HG02588 (cell line): ENCODE measurements around the gene BAZ1B.
"Not testable (repeated sequence)": the region's sequence is repeated elsewhere in the genome, so short reads cannot be mapped to it uniquely, and the experiment has no call there.

Source experiments
- ATAC-seq: cut with Tn5 transposase; IDR thresholded peaks from one replicate; pipeline ENCODE4 v1.9.1; 2021; ENCODE audit warnings: mild to moderate bottlenecking, moderate library complexity; ENCODE audit not compliant: unreplicated experiment

The BAZ1B gene

DNA sequence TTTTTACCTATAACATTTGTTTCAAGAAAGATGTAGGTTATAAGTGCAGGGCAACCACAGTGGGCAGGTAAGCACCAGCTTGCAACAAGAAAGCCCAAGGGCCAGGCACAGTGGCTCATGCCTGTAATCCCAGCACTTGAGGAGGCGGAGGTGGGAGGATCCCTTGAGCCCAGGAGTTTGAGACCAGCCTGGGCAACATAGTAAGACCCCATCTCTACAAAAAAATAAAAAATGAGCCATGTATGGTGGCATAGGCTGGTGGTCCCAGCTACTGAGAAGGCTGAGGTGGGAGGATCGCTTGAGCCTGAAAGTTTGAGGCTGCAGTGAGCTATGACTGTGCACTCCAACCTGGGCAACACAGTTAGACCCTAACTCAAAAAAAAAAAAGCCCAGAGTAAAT is 22.6 kb upstream of the BAZ1B start:
- ATAC-seq: no peak

DNA sequence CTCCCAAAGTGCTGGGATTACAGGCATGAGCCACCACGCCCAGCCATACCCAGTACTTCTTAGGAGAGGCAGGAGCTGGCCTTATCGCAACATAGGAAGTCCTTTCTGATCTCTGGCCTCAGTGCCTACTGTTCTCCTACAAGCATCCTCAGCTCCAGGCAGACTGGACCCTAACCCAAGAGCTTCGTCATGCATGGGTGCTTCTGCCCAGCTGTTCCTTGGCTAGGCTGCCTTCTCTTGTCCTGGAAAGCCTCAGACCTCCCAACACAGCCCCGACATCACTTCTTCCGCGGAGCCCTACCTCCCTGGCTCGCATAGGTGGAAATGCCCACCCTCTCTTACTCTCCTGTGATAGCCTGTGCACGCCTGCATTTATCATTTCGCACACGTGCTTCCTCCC is 19.6 kb upstream of the BAZ1B start:
- no peak for ATAC-seq

DNA sequence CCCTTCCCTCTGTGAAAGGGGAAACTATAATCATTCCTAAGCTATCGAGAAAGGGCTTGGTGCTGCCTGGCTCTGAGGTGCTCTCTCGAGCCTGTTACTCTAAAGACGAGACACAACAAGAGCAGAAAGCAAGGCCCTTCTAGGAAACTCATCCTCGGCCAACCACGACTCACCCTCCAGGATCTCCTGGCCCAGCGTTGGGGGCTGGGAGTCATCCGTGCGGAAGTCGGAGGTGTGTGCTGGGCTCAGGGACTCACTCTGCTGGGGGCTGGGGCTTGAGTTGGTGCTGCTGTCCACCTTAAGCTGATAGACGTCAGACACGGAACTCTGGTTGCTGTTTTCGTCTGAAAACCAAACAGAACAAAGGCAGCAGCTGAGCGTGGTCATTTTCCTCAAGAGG is 17.6 kb upstream of the BAZ1B start:
- ATAC-seq: no peak

DNA sequence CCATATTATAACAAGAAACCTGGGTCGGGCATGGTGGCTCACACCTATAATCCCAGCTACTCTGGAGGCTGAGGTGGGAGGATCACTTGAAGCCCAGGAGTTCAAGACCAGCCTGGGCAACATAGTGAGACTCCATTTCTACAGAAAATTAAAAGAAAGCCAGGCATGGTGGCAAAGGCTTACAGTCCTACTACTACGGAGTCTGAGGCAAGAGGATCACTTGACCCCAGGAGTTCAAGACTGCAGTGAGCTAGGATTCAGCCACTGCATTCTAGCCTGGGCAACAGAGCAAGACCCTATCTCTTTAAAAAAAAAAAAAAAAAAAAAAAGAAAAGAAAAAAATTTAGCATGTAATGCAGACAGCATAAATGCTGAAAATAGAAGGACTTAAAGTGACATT is 16.4 kb upstream of the BAZ1B start:
- not testable (repeated sequence) for ATAC-seq

DNA sequence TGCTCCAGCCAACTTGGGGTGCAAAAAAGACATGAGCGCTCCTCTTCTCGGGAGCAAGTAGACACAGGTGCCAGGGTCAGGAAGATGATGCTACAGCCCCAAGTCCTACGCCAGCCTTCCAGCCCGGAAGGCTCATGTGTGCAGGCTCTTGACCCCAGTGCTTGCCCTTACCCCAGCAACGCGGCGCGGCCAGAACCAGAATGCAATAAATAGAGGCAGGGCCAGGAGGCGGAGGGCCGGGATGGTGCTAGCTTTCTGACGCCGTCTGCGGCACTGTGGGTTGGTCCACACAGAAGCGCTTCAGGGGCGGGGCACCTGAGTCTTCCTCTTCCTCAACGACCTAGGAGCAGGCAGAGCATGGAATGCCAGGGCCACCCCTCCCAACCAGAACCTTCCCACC is 15.0 kb upstream of the BAZ1B start:
- ATAC-seq: no peak

DNA sequence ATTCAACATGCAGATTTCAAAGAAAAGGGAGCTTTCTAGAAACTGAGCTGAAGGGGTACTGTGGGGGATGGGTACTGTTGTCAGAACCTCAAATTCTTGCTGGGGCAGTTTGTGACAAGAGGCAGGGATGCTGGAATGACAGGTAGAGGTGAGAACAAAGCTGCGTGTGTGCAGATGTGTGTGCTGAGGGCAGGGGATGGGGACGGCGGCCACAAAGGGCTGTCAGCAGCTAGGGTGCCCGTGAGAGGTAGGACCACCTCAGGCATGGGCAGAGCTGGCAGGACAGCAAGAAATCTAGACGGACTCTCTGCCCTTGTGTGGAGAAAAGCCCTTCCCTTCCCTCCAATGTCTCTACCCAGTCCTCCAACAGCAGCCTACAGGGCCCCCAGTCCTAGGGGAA is 14.4 kb upstream of the BAZ1B start:
- no peak for ATAC-seq

DNA sequence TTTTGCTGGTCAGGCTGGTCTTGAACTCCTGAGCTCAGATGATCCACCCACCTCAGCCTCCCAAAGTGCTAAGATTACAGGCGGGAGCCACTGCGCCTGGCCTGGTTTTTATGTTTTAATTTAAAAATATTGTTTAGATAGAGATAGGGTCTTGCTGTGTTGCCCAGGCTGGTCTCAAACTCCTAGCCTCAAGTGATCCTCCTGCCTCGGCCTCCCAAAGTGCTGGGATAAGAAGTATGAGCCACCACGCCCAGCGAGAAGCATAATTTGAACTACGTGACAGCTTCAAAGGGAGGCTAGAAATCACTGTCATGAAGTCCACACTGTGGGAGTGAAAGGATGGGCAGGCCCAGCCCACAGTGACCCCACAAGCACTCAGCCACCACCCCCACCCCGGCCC is 13.8 kb upstream of the BAZ1B start:
- not testable (repeated sequence) for ATAC-seq

DNA sequence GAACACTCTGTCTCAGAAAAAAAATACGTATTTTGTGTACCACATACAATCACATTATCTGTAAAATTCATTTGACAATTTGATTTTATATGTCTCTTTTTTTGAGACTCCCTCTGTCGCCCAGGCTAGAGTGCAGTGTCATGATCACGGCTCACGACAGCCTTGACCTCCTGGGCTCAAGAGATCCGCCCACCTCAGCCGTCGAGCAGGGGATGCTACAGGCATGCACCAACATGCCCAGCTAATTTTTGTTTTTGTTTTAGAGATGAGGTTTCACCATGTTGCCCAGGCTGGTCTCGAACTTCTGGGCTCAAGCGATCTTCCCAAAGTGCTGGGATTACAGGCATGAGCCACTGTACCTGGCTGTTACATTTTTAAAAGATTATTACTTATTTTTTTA is 11.6 kb upstream of the BAZ1B start:
- no peak for ATAC-seq

DNA sequence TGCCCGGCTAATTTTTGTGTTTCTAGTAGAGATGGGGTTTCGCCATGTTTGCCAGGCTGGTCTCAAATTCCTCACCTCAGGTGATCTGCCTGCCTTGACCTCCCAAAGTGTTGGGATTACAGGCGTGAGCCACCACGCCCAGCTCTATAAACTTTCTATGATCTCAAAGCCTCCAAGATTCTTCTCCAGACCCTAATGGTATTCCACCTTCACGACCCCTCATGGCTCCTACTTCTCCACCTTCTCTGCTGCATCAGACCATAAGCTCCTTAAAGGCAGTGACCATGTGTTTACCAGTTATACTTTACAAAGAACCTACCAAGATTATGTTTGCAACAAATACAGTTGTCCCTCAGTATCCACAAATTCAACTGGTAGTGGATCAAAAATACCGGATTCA is 10.1 kb upstream of the BAZ1B start:
- ATAC-seq: no peak

DNA sequence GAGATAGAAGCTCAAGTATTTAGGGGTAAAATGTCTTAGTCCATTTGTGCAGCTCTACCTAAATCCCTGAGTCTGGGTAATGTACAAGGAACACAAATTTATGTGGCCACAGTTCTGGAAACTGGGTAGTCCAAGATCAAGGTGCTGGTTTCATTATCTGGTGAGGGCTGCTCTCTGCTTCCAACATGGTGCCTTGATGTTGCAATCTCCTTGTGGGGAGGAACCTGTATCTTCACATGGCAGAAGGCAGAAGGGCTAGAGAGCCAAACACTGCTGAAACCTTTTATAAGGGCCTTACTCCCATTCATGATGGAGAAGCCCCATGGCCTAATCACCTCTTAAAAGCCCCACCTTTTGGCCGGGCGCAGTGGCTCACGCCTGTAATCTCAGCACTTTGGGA is 8.7 kb upstream of the BAZ1B start:
- no peak for ATAC-seq

DNA sequence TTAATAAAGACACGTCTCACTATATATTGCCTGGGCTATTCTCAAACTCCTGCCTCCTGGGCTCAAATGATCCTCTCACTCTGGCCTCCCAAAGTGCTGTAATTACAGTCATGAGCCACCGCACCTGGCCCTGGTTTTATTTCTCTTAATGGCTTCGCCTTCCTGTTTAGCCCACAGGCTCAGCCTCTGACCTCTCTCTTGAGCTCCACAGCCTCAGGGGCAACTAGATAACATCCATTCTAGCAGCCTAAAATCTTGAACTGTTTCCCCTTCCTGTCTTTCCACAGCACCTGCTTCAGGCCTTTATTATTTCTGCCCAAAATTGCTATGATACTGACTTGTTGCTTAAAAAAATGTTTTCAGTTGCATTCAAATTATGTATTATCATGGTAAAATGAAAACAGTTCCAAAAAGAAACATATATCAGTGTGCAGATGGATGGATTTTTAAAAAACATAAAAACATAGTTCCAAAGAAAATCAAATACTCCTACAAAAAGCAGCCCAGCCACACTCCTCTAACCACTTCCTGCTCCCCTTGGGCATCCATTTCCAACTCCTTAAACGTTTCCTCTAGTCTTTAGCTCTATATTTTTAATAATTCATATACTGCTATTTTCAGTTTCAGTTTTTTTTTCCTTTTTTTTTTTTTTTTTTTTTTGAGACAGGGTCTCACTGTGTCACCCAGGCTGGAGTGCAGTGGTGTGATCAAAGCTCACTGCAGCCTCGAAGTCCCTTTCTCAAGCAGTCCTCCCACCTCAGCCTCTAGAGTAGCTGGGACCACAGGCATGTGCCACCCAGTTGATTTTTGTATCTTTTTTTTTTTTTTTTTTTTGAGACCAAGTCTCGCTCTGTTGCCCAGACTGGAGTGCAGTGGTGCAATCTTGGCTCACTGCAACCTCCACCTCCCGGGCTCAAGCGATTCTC is 5.1 kb upstream of the BAZ1B start:
- no peak for ATAC-seq

DNA sequence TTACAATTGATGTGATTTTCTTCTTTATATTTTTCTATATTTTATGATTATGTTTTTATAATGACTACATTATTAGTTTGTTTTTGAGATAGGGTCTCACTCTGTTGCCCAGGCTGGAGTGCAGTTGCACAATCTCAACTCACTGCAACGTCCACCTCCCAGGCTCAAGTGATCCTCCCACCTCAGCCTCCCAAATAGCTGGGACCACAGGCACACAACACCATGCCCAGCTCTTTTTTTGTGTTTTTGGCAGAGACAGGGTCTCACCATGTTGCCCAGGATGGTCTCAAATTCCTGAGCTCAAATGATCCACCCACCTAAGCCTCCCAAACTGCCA is 4.0 kb upstream of the BAZ1B start:
- not testable (repeated sequence) for ATAC-seq

DNA sequence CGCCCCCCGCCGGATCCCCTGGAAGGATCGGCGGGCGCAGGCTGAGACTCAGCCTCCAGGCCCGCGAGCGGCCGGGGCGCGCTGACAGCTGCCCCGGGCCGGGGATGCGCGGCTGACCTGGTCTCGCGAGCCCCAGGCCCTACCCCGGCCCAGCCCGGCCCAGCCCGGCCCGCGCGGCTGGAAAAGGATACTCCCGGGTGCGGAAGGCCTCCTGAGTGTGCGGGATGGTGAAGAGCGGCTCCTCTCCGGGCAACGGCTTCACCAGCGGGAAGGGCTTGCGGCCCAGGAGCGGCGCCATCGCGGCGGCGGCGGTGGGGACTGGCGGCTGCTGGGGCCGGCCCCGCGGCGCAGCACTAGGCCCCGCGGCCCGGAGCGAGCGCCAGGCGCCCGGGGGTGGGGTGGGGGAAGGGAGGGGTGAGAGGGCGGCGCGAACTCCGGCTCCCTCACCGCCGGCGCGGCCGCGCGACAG is 423 bp downstream of the BAZ1B start:
- ATAC-seq: peak; percentile 44

DNA sequence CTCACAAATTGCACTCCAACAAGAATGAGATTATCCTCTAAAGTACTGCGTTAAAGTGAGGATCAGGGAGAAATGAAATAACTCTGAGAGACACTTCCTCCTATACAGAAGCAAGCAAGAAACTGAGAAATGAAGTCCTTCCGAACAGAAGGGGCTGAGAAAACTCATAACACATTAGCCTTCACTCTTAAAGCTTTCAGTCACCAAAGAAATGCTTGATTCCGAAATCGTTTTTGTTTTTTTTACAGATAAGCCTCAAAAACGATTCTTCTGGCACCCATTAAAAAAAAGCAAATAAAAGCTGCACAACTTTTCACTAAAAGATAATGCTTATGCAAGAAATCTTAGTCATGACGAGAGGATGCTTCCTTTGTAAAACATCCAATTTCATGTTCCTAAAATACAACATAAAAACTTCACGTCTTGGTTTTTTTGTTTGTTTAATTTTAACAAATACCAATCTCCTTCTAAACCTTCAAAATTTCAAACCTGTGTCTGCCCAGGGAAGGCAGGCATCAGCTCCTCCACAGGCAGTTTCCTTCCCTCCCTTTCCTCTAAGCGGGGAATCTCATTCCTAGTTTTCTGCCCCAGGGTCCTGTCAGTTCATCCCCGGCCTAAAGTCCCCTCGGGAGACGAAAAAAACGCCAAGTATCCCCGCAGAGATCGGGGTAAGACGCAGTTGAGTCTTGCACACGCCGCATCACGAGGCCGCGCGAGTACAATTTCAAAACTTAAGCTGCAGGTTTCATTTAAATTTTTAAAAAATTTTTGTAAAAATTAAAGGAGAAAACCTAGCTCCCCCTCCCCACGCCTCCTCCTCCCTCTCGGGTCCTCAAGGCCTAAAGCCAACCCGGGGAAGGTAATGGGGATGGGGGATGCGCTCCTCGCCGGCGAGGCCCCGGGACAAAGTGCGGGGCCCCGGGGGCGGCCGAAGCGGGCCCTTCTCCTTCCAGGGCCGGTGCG is 1.1 kb downstream of the BAZ1B start:
- peak; percentile 3 for ATAC-seq

DNA sequence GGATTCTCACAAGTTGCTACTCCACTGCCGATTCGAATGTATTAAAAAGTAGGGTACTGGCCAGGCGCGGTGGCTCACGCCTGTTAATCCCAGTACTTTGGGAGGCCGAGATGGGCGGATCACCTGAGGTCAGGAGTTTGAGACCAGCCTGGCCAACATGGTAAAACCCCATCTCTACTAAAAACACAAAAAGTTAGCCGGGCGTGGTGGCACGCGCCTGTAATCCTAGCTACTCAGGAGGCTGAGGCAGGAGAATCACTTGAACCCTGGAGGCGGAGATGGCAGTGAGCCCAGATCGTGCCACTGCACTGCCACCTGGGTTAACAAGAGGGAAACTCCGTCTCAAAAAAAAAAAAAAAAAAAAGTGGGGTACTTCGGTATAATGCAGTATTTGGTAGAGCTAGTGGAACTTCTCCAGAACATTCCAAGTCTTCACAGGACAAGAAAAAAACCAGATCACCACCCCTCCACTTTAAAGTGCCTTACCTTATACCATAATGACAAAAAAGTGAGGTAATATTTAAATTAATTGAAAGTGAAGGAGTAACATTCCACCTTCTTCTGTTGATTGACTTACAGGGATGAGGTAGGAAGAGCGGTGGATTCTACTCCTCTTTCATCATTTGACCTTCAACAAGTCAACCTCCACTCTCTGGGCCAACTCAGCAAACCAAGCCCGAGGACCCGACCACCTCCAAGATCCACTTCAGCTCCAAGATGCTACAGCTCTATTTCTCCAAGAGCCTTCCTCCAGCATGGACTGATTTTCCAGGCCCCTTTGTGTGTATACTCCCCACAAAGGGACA is 2.0 kb downstream of the BAZ1B start:
- ATAC-seq: no peak

DNA sequence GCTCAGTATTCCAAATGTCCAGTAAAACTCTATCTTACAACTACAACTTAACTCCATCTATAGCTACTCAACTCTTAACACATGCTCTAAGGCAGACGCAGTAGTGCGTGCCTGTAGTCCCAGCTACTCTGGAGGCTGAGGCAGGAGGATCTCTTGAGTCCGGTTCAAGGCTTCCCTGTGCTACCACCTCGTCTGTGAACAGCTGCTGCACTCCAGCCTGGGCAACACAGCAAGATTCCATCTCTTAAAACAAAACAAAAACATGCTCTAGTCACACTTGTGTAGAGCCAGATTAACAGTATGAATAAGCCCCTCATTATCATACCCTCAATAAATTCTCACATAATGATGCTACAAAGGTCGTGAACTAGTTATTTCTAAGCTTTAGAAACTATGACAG is 3.6 kb downstream of the BAZ1B start:
- no peak for ATAC-seq

DNA sequence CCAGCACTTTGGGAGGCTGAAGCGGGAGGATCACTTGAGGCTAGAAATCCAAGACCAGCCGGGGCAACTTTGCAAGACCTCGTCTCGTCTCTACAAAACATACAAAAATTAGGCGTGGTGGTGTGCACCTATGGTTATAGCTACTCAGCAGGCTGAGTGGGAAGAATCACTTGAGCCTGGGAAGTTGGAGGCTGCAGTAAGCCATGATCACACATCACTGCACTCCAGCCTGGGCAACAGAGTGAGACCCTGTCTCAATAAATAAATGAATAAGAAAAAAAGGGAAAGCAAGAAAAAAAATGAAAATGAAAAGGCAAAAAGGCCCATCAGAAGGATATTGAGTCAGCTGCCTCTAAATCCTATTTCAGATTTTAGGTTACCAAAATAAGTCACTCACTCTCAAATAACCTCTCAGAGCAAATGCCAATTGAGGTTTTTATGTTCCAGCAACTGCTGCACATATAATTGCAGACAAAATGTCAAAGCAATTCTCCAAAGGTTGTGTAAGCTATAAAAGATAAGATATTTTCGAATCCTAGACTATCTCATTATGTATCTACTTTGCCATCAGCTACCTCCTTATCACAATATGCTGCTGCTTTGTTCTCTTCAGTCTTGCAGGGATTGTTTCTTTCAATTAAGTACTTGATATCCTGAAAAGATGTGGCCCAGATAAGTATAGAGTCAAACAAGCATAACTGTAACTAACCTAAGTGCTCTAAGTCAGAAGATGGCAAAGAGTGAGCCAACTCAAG is 4.7 kb downstream of the BAZ1B start:
- ATAC-seq: no peak

DNA sequence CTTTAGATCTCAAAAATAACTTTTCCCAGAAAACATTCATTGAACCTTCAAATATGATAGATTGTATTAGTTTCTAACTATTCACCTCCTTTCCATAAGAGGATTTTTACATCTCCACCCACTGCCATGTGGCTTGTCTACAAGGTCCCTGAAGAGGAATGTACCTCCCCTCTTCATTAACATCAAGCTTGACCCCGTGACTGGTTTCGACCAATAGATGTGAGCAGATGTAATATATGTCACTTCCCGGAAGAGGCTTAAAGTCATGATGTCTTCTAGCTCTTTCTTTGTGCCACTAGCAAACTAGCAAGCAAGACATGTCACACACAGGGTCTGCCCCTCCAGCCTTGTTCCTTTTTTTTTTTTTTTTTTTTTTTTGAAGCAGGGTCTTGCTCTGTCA is 6.9 kb downstream of the BAZ1B start:
- no peak for ATAC-seq

DNA sequence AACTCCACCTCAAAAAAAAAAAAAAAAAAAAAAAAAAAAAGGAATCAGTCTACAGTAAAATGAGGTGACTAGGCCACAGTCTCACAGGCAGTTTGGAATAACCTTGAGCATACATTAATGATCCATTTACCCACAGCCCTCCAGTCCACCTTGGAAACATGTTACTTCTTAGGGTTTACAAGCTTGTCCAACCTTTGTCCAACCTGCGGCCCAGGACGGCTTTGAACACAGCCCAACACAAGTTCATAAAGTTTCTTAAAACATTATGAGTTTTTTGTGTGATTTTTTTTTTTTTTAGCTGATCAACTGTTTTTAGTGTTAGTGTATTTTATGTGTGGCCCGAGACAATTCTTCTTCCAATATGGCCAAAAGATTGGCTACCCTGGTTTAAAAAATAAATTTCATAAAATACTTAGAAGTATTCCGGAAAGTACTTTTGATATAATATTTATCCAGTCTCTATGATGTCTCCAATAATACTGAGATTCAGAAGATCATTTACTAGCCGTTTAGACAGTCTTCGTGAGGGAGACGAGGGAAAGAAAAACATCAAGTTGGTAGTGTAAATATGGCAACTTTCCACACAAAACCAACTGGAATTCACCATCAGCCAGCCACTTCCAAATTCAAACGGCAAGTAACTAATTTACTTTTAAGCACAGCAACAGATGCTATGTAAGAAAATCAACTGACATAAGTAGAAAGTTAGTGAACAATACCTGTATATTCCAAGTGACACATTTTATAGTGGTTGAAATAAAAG is 9.9 kb downstream of the BAZ1B start:
- ATAC-seq: no peak

DNA sequence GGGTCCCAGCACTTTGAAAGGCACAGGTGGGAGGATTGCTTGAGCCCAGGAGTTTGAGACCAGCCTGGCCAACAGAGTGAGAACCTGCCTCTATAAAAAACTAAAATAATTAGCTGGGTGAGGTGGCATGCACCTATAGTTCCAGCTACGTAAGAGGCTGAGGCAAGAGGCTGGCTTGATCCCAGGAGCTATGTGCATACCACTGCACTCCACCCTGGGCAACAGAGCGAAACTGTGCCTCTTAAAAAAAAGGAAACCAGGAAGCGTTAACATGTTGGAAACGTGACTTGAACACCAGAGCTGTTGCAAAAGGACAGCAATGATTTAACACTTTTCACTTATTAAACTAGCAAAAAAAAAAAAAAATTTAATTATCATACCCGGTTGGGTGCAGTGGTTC is 12.6 kb downstream of the BAZ1B start:
- ATAC-seq: no peak
